ENCODE results near the gene FPGS.
"Not testable (repeated sequence)": the region's sequence is repeated elsewhere in the genome, so short reads cannot be mapped to it uniquely, and the experiment has no call there.

FPGS gene

GRCh38 chr9:127771570-127772189, 31.0 kb upstream of the FPGS start:
- no peak for DNase-seq (ENCODE audit: low read depth, low spot score)

GRCh38 chr9:127772603-127773002, 30.1 kb upstream of the FPGS start:
- no peak for DNase-seq (ENCODE audit: low read depth, low spot score)

GRCh38 chr9:127773272-127773671, 29.4 kb upstream of the FPGS start:
- DNase-seq (ENCODE audit: low read depth, low spot score), result no peak

- DNase-seq (ENCODE audit: low read depth, low spot score), result no peak
These were observed 28.7 kb upstream of the FPGS start for GRCh38 chr9:127773981-127774380.

- DNase-seq (ENCODE audit: low read depth, low spot score), result no peak
These were observed 26.3 kb upstream of the FPGS start for GRCh38 chr9:127776195-127776923.

- no peak for DNase-seq (ENCODE audit: low read depth, low spot score)
These were observed 25.8 kb upstream of the FPGS start for GRCh38 chr9:127776924-127777289.

GRCh38 chr9:127777368-127777980, 25.2 kb upstream of the FPGS start:
- no peak for DNase-seq (ENCODE audit: low read depth, low spot score)

GRCh38 chr9:127778280-127779135, 24.2 kb upstream of the FPGS start, which contains the start of gene SH2D3C:
TSS of gene SH2D3C (minus strand) at chr9:127778666. CDS start at chr9:127778627, 39 bp downstream.
- no peak for DNase-seq (ENCODE audit: low read depth, low spot score)

- DNase-seq (ENCODE audit: low read depth, low spot score), result no peak
These were observed 23.3 kb upstream of the FPGS start for GRCh38 chr9:127779136-127779981.

GRCh38 chr9:127780126-127780885, 22.4 kb upstream of the FPGS start:
- no peak for DNase-seq (ENCODE audit: low read depth, low spot score)

GRCh38 chr9:127780909-127781308, 21.8 kb upstream of the FPGS start:
- not testable (repeated sequence) for DNase-seq (ENCODE audit: low read depth, low spot score)

- DNase-seq (ENCODE audit: low read depth, low spot score), result no peak
These were observed 20.9 kb upstream of the FPGS start for GRCh38 chr9:127781806-127782205.

GRCh38 chr9:127783111-127784008, 19.3 kb upstream of the FPGS start:
- no peak for DNase-seq (ENCODE audit: low read depth, low spot score)

GRCh38 chr9:127785023-127785932, 17.4 kb upstream of the FPGS start:
- peak; percentile 92 for DNase-seq (ENCODE audit: low read depth, low spot score)

- peak; percentile 97 for DNase-seq (ENCODE audit: low read depth, low spot score)
These were observed 16.5 kb upstream of the FPGS start, which contains the start of gene CDK9 for GRCh38 chr9:127785933-127786772. TSS of gene CDK9 (plus strand) at chr9:127786034. CDS start at chr9:127786149, 115 bp downstream.

GRCh38 chr9:127786773-127787104, 15.9 kb upstream of the FPGS start:
- no peak for DNase-seq (ENCODE audit: low read depth, low spot score)

GRCh38 chr9:127788337-127789011, 14.2 kb upstream of the FPGS start:
- DNase-seq (ENCODE audit: low read depth, low spot score), result no peak
